HG03378 (cell line): Measurements from ENCODE around the gene LEO1.
A peak's percentile ranks its signal among the peaks of the same experiment; 100 is the strongest.

Experiments
- ATAC-seq: cut with Tn5 transposase; IDR thresholded peaks from one replicate; pipeline ENCODE4 v1.9.1; 2021; ENCODE audit warnings: mild to moderate bottlenecking, moderate library complexity; ENCODE audit not compliant: unreplicated experiment

The LEO1 gene

DNA sequence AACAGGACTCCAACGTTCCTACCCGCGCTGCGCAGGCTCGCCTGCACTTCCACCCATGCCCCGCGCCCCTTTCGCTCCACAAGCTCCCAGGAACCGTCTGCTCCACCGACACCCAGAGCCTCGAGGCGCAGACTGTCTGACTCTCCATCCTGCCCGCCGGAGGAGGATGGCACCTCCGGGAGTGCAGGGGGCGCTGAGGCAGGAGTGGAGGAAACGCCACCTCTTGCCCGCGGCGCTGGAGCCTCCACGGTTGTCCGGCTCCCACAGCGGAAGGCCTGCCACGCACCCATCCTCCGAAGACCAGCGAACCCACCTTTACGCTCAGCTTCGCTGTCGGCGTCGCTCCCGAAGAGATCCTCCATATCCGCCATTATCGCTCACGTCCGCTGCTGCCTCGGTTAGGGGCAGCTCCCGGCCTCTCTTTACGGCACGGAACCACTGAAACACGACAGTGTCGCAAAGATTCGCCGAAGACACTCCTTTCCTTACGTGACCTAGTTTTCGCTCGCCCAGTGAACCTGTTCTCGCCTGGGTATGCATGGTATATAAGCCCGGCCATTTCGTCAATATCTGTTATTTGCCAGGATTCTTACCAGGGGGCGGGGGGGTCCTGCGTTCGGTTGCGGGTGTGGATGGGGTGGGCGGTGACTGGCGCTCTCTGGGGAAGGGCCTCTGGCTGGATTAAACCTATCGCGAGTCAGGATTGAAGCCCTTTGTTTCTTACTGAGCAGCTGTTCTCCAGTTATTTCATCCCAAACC lies at the start of gene LEO1:
Gene LEO1 (minus strand): TSS at position 404 of the 759 bp plus-strand sequence. CDS start 33 bp downstream, at position 371.
- ATAC-seq, result peak; percentile 88

DNA sequence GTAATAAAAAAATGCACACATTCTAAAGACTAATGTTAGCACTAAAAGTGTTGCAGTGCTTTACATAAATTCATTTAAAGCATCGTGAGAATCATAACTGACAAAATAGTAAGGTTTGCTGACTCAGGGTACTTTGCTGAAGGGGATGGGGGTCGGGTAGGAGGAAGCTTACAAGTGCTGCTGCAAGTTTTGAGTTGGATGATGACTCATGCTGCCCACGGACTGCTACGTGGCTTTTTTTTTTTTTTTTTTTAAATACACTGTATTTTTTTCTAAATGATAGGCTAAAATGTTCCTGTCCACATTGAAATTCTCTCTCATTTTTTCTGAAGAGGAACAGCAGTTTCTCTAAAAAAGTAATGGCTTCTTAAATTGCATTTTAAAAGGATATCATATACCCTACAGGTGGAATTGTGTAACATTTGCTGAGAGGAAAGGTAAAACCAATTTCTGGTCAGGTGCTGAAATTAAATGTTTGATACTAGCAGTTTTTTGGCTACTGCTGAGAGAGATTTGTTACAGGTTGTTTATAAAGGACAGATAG lies 49.6 kb upstream of the LEO1 start:
- ATAC-seq, result peak; percentile 38

DNA sequence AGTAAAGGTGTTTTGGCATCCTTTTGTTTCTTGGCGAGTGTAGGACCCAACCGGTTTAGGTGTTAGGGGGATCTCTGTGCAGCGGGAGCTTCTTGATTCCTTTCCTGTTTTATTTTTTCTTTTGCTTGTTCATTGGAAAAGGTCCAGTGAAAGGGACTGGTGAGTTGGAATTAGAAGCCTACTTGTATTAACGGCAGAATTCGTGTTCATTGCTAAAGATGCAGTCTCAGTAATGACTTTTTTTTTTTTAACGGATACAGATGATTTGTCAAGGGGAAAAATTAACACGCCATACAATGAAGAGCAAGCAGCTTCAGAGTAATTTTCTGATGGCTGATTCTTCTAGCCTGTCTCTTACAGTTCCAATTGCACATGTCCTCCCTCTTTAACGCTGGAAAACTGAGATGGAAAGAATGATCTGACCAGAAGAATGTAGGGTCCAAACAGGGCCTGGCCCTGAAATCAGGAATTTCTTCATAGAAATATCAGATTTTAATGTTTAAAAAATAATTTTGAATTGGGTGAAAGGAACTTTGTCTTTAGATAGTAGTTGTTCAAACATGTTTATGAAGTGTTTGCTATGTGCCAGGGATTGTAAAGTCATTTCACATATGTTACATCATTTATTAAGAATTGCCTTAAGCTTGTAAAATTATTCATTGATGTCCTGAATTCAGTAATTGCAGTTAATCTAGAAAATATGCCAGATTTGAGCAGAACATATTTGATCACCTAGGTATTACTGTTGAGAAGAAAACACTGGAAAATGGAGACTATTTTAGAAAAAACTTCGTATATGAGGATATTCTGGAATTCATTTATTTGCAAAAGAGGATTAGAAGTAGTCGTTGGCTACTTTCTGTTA lies 48.9 kb upstream of the LEO1 start:
- no peak for ATAC-seq

DNA sequence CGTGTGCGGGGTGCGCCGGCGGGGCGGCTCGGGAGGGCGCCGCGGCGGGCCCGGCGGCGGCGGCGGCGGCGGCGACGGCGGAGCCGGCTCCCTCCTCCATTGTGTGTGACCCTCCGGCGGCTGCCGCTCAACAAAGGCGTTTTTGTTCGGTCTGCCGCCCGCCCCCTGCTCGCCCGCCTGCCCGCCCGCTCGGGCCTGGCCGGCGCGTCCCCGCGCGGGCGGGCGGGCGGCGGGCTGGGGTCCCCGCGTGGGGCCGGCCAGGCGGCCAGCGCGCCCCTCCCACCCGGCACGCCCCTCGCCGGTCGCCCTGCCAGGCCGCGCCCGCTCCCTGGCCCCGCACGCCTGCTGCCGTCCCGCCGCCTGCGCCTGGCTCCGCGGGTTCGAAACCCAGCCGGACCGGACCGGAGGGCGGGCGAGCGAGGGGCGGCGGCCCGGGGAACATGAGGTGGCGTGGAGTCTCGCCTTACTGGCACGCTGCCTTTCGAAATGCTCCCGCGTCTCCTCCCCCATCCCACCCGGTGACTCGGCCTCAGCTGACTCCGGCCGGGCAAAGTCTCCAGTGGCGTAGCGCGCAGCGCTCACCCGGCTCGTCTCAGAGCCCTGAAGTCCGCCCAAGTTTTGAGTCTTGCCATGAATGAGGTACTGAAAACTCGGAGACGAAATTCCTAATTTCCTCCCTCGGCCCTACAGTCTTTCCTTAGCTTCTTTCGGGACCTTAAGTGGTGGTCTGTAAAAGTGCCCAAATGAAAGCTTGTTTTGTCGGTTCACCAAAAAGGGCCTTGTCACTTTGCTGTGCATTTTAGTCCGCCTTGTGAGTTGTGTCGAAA lies 48.0 kb upstream of the LEO1 start:
- peak; percentile 44 for ATAC-seq

DNA sequence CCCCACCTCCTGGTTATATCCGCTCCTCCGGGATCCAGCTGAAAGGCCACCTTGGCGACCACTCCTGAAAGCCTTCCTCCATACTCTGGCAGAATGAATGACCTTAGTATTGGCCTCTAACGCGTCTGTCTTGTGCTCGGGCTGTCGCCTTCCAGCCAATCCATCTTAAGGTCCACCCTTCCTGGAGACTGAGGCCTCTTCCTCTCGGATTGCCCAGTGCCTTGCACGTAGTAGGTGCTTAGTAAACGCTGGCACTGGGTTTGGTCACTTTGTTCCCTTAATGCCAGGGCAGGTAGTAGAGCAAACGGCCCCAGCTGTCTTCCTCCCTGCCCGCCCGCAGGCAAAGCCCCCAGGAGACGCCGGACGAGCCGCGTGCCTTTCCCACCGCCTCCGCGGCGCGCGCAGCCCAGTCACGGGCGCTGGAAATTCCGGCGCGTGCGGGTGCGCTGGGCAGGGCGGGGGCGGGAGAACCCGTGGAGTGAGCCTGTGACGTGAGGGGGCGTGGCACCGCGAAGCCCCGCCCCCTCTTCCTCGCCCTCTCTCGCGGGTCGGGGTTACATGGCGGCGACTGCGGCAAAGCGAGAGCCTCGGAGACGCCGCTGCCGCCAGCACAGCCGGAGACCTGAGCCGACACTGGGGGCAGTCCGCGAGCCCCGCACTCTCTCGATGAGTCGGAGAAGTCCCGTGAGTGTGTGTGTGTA lies 47.3 kb upstream of the LEO1 start, which contains the start of gene MAPK6:
Gene MAPK6 (plus strand): TSS at position 527 of the 701 bp plus-strand sequence. CDS start 27,242 bp downstream, outside the sequence.
- ATAC-seq, result peak; percentile 66

DNA sequence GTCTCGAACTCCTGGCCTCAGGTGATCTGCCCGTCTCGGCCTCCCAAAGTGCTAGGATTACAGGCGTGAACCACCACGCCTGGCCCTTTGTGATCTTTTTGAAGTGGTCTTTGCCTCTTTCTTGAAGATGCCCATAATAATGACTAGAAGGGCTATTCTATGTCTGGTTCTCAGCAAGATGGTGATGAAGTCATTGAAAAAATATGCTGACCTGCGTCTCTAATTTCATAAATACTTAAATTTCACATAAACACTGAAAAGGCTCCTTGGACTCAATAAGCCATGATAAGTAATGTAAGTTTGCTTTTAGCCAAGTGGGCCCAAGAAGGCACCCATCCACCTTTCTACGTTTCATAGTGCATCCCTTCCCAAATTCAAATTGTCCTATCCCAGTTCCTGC lies 46.7 kb upstream of the LEO1 start:
- ATAC-seq, result no peak

DNA sequence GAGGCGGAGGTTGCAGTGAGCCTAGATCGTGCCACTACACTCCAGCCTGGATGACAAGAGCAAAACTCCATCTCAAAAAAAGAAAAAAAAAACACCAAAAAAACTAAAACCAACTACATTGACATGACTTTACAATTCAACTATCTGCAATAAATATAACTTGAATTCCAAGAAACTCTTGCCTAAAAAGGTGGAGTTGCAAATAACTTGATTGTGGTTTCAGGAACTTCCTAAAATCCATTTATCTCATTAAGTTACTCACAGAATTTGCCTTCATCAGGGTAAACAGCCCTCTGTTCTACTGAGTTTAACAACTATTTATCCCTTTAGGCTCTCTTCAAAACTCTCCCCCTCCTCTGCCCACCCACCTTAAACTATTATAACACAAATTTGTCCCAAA lies 44.7 kb upstream of the LEO1 start:
- no peak for ATAC-seq

DNA sequence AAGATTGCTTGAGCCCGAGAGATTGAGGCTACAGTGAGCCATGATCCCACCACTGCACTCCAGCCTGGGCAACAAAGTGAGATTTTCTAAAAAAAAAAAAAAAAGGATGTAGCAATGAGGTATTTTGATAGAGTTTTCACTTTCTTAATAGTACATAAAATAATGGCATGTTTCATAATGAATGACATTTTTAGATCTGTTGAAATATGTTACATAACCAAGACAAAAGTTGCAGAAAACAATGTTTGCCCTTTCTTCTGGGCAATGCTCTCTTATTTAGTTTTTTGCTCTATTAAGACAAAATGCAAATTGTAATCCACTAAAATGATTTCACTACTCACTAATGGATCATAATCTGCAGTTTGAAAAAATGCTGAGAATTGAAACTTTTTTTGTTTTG lies 43.0 kb upstream of the LEO1 start:
- ATAC-seq, result no peak

DNA sequence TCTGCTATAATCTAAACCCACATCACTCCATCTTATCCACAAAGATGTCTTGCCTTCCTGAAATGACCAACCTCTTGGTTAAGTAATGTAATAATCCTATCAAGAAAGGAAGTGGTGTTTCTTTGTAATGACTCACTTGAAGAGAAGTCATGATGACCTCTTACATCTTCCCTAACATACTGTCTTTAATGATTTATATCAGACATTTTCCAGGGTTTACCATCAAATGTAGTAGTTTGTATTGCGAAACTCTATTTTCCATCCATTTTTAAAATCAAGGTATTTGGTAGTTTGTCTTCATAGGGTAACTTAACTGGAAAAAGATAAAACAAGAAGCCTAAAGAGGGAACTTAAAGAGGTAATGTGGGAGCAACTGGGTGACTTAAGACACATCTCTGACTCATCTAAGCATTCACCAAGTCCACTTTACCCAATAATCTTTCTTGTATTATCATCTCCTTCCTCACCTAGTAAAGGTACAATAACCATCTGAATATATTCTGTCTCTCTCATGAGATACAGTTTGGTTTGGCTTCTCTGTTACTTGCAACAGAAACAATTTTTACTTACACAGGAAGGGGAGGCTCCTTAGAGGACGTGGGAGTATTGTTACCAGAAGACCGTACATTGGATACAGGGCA lies 41.7 kb upstream of the LEO1 start:
- peak; percentile 52 for ATAC-seq

DNA sequence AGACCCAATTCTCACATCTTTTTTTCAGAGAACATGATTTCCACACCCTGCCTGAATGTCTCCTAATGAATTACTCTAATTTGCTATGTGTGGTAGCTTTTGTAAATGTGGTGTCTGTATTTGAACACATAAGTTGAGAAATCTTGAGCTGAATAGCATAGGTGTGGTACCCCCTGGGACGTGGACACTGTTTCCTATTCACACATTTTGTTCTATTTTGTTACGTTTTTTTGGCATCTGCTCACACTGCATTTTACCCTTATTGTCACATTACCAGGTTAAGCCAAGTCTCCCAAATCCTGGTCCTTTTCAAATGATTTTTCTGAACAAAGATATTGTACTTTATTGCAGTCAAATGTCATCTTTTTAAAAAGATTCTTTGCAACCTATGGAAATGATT lies 40.6 kb upstream of the LEO1 start:
- no peak for ATAC-seq

DNA sequence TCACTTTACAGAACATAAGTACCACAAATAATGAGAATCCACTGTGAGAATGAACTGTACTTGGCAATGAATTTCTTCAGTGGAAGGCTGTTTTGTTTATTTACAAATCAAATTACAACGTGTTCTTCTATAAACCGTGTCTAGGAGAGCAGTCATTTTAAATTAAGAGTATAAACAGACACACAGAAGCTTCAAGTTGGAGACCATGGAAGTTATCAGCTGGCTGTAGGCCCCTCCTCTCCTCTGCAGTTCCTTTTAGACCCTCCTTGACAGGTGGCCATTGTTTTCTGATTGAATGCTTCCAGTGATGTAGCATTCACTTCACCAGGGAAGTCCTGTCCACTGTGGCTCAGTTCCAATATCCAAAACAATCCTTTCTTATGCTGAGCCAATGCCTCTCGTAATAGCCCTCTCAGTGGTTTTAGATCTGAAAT lies 40.1 kb upstream of the LEO1 start:
- ATAC-seq, result no peak

DNA sequence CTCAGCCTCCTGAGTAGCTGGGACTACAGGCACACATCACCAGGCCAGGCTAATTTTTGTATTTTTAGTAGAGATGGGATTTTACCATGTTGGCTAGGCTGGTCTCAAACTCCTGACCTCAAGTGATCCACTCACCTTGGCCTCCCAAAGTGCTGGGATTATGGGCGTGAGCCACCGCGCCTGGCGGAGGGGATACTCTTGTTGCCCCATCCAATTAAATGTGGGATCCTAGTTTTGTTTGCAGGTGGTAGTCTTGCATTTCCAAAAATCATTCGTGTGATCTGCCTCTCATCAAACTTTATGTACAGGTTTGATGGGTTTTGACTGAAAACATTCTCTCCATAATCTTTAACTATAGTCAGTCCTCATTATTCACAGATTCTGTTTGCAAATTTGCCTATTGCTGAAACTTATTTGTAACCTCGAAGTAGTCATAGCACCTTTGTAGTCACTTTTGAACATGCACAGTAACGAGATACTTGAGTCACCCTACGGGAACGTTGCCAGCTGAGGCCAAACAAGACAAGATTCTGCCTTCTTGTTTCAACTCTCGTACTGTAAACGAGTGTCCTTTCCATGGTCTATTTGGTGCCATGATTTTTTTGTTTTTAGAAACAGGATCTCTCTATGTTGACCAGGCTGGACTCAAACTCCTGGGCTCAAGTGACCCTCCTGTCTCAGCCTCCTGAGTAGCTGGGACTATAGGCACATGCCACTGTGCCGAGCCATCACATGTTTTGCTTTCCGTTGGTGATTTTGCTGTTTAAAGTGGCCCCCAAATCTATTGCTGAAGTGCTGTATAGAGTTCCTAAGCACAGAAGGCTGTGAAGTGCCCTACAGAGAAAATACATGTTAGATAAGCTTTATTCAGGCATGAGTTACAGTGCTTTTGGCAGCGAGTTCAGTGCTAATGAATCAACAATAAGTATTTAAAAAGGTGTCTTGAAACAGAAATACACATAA lies 39.3 kb upstream of the LEO1 start:
- no peak for ATAC-seq

DNA sequence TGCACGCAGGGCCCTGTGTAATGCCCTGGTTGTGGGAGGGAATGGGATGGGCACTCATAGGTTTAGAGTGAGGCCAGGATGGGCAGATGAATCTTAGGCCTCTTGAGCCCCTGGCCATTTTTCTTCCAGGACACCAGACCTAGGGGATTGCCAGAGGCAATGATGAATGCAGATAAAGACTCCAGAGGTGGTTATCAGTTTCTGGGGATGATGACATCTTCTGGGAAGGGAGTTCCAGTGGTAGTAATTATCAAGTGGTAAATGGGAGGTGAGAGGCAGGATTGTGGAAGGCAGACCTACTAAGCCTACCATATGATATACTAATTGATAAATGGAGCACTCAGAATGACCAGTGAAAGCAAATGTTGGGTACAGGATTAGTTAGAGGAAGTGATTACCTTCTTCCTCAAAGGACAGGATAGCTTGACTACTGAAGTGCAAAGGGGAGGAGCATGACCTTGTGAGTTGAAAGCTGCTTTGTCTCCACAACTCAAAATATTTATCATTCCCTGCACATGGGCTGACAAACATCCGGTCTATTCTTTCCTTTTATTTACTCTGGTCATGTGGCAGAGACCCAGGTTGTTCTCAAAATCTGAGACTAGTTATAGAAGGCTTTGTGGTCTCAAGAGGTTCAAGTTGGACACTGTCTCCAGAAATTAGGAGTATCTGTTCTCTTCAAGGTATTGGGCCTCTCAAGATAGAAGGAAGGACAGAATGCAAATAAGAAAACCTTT lies 37.3 kb upstream of the LEO1 start:
- ATAC-seq, result no peak

DNA sequence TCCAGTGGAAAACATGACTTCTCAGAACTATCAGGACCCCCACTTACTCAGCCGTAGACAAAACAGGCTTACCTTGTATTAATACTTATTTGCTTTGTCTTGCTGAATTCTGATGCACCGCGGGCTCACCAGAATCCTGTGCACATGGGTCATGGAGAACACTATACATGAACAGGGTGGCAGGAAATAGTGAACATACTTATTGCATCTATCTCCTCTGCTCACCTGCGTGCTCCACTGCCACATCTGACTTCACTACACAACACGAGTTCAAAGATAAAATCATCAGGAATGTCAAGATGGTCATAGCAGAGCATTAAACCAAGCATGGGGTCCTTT lies 36.8 kb upstream of the LEO1 start:
- ATAC-seq, result no peak

DNA sequence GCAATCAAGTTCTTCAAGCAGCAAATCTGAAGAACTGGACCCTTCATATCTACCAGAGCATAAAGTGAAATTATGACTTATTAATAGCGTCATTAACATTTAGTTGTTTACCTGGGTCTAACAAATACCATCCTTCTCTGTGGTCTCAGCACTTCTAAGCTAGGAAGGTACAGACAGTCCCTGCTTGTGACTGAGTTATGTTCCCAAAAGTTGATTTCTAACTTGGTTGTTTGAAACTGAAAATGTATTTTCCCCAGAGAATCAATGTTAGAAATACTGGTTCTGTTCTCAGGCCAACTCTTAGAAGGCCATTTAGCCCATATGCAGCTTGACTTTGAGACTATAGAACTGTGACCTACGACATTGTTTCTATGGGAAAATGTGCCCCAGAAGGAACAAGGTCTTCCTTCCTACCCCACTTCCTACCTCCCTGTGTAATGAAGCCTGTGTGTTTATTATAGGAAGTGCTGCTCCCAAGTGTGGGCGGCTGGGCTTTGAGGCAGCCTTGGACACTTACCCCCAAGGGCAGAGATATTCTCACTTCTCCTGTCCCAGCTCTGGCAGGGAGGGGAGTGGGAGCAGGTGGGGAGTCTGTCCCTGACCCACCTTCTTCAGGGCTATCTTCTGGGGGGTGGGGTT lies 35.2 kb upstream of the LEO1 start:
- ATAC-seq, result peak; percentile 35

DNA sequence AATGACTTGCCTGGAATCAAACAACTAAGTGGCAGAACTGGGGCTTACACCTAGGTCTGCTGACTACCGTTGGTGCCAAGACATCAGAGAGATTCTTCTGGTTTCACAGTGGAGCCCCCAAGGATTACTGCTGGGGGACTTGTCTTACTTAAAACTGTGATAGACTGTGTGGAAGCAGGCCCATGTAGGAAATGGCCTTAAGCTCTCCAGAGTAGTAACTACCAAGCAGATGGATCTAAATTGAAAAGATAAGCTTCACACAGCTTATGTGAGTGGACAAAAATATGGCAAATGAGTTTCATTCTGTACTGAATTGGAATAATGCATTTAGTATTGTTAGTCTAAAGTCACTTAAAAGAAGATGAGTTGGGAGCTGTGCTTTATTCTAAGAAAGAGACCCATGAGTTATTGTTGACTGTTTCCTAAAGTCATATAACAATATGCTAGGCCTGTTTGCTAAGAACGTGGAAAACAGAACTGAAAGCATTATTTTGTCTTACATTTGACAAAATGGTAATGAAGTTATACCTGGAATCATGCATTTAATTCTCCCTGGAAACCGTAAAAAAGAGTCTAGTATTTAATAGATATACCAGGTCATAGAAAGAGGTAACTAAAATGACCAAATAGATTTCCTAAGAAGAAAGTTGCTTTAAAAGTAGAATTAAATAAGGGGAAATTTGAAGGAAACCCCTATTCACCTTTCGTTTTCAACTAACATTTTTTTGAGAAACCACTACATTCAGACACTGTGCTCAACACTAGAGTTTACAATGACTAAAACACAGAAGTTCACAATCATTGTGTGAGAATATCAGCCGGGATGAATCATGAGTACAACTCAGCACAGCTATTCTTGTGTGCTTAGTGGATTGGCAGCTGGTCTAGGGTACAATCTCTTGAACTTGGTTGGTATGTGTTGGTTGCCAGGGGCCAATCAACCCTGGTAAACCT lies 34.4 kb upstream of the LEO1 start:
- peak; percentile 86 for ATAC-seq
